K562 (cell line): ENCODE data around the gene VPS45. TPM values are rescaled to one million over a fixed set of nuclear protein-coding genes. Genes with fewer than 3 reads are reported as not detected.
A peak's percentile ranks its signal among the peaks of the same experiment; 100 is the strongest.

Experiments used
- AFF1 ChIP-seq, 2 experiments: fragments of 450-650 bp; IDR thresholded peaks; 2 replicates each; pipeline ENCODE4 v1.6.1; 2018; ENCODE audit warnings: mild to moderate bottlenecking in 2 of 2, low read depth in 1 of 2; ENCODE audit not compliant: partially characterized antibody in 2 of 2
- ARNT ChIP-seq, 2 experiments: fragments of 450-650 bp; IDR thresholded peaks; 2 replicates each; pipeline ENCODE4 v1.6.1; 2016; ENCODE audit warnings: mild to moderate bottlenecking in 1 of 2
- ASH1L ChIP-seq: fragments of 450-650 bp; IDR thresholded peaks from 2 replicates; pipeline ENCODE4 v1.6.1; 2018; ENCODE audit warnings: borderline replicate concordance, mild to moderate bottlenecking, low read depth; ENCODE audit not compliant: partially characterized antibody
- BCOR ChIP-seq: fragments of 450-650 bp; IDR thresholded peaks from 2 replicates; pipeline ENCODE4 v1.6.1; 2016
- CBFA2T3 ChIP-seq: fragments of 450-650 bp; IDR thresholded peaks from 2 replicates; pipeline ENCODE4 v1.6.1; 2017
- DNMT1 ChIP-seq: fragments of 450-650 bp; IDR thresholded peaks from 2 replicates; pipeline ENCODE4 v1.6.1; 2016; ENCODE audit warnings: antibody characterized with exemption, mild to moderate bottlenecking
- DPF2 ChIP-seq: fragments of 450-650 bp; IDR thresholded peaks from 2 replicates; pipeline ENCODE4 v1.6.1; 2016
- FOXA3 ChIP-seq, 2 experiments: fragments of 450-650 bp in 1 of 2; sonication (generic) in 1 of 2; formaldehyde crosslinking; IDR thresholded peaks in 1 of 2; conservative IDR thresholded peaks in 1 of 2; 2 replicates each; pipeline versions ENCODE4 v1.4.0 to v1.8.0; 2020 to 2022; ENCODE audit warnings: mild to moderate bottlenecking in 2 of 2, missing genetic modification reagents in 1 of 2
- GTF2B ChIP-seq: IDR thresholded peaks from 2 replicates; pipeline ENCODE4 v1.6.1; 2011; ENCODE audit not compliant: insufficient read length; ENCODE audit errors: extremely low read depth
- L3MBTL2 ChIP-seq: fragments of 450-650 bp; IDR thresholded peaks from 2 replicates; pipeline ENCODE4 v1.6.1; 2016; ENCODE audit warnings: mild to moderate bottlenecking, moderate library complexity
- MED1 ChIP-seq: sonication (generic); formaldehyde crosslinking; IDR thresholded peaks from 2 replicates; pipeline ENCODE4 v1.8.1; 2023; ENCODE audit warnings: missing genetic modification reagents, borderline replicate concordance
- MNT ChIP-seq, 2 experiments: fragments of 450-650 bp; conservative IDR thresholded peaks; 2 replicates each; pipeline ENCODE4 v1.6.1; 2017; ENCODE audit warnings: mild to moderate bottlenecking in 2 of 2, moderate library complexity in 2 of 2
- NFE2 ChIP-seq: IDR thresholded peaks from 2 replicates; pipeline ENCODE4 v1.6.1; 2014; ENCODE audit warnings: antibody characterized with exemption, low read depth
- POLR2AphosphoS5 ChIP-seq: IDR thresholded peaks from 2 replicates; pipeline ENCODE4 v1.6.1; 2011; ENCODE audit warnings: mild to moderate bottlenecking, low read depth, low read length, moderate library complexity; ENCODE audit not compliant: control insufficient read depth, insufficient read depth
- RNF219 ChIP-seq: fragments of 250-450 bp; sonication (Bioruptor Pico); IDR thresholded peaks from 2 replicates; pipeline ENCODE4 v1.5.0; 2022; ENCODE audit warnings: mild to moderate bottlenecking
- SP1 ChIP-seq: sonication (generic); formaldehyde crosslinking; IDR thresholded peaks from 2 replicates; pipeline ENCODE4 v1.8.1; 2022; ENCODE audit warnings: mild to moderate bottlenecking, missing genetic modification reagents
- ZNF174 ChIP-seq: fragments of 250-450 bp; sonication (Bioruptor Pico); IDR thresholded peaks from 2 replicates; pipeline ENCODE4 v1.4.0; 2020; ENCODE audit warnings: mild to moderate bottlenecking
- ZNF197 ChIP-seq: fragments of 200-800 bp; sonication (Bioruptor generic); IDR thresholded peaks from 2 replicates; pipeline ENCODE4 v1.6.1; 2016; ENCODE audit warnings: low read depth, missing genetic modification characterization, missing compliant biosample characterization
- ZNF780A ChIP-seq: fragments of 250-450 bp; sonication (Bioruptor Pico); IDR thresholded peaks from 2 replicates; pipeline ENCODE4 v1.5.0; 2021; ENCODE audit warnings: mild to moderate bottlenecking
- polyA plus RNA-seq, 8 experiments: library from polyadenylated mRNA; depleted of rRNA in 4 of 8; stranded (reverse) in 5 of 8; unstranded in 3 of 8; fragments of >200 nt; fragmentation: Nextera tagmentation in 2 of 8; fragmentation: Illumina TruSeq in 1 of 8; extraction: Ambion mirVana in 2 of 8; extraction: Trizol in 1 of 8; gene quantifications; 2 replicates each; pipeline versions ENCODE4 v1.2.1 to v1.2.3, GENCODE V29; 2011 to 2014; ENCODE audit warnings: inconsistent platforms in 1 of 8, missing spikeins in 1 of 8
- total RNA-seq, 7 experiments: library from RNA; depleted of rRNA in 6 of 7; stranded (reverse); fragments of >200 nt in 6 of 7; fragmentation: Illumina TruSeq in 2 of 7; extraction: Trizol in 2 of 7; gene quantifications; 2 replicates each; pipeline versions ENCODE4 v1.2.1 to v1.2.3, GENCODE V29; 2011 to 2021; ENCODE audit warnings: low replicate concordance in 1 of 7

The VPS45 gene
- total and polyA plus RNA-seq, 9 of the 15 experiments (the other 6 are each of a cell fraction or from before 2014, with no cell fraction given), result 17.9 to 48.2 (median 34.4) TPM

- TF ChIP-seq DNMT1, result no peak
- TF ChIP-seq ZNF174 (CRISPR knock-in tag), result no peak
- peak; percentile 69 for TF ChIP-seq DPF2
- no peak for TF ChIP-seq ZNF780A (CRISPR knock-in tag)
- peak; percentile 76 for TF ChIP-seq NFE2
- peak; percentile 95 for TF ChIP-seq BCOR
- TF ChIP-seq RNF219 (CRISPR knock-in tag), result no peak
- TF ChIP-seq FOXA3 (CRISPR knock-in tag; conservative IDR thresholded peaks at IDR 0.05 in 1 of 2, IDR thresholded peaks at IDR 0.05 in 1 of 2), result no peak
- TF ChIP-seq SP1 (CRISPR knock-in tag), result peak; percentile 33; the same call in 1 of the 2 replicates
- TF ChIP-seq MNT (conservative IDR thresholded peaks at IDR 0.05), result 0 out of 4 replicates have a peak, but pooled peaks of 1 of the 2 experiments have one; percentile 20
- TF ChIP-seq MED1 (CRISPR knock-in tag), result no peak
- no peak for TF ChIP-seq GTF2B
- TF ChIP-seq ZNF197 (CRISPR knock-in tag), result 0 out of 2 replicates have a peak, but pooled peaks have one; percentile 23
- no peak for TF ChIP-seq ASH1L
- TF ChIP-seq L3MBTL2, result no peak
- no peak for TF ChIP-seq POLR2AphosphoS5
- peak in 1 of 2 experiments; percentile 51 for TF ChIP-seq AFF1 (IDR thresholded peaks at IDR 0.05; ENCODE audit: low read depth in 1 of 2, partially characterized antibody in 2 of 2)
- no peak for TF ChIP-seq CBFA2T3
- 0 out of 4 replicates have a peak, but pooled peaks of 1 of the 2 experiments have one; percentile 25 for TF ChIP-seq ARNT (IDR thresholded peaks at IDR 0.05)
Measured at GRCh38 chr1:150186789-150187559, 119.4 kb downstream of the VPS45 start (continued).
